H1 (cell line): ENCODE measurements around the gene EPHB1. TPM values are rescaled to one million over a fixed set of nuclear protein-coding genes. Genes with fewer than 3 reads are reported as not detected.

ENCODE experiments used
- ASH2L ChIP-seq: fragments of 200-600, 300-600 bp; sonication (generic); IDR thresholded peaks from one replicate; pipeline ENCODE4 v1.7.1; 2017; ENCODE audit warnings: low read length
- CREB1 ChIP-seq: IDR thresholded peaks from 2 replicates; pipeline ENCODE4 v1.6.1; 2012; ENCODE audit warnings: inconsistent platforms
- EP300 ChIP-seq, 2 experiments: IDR thresholded peaks; 1 replicate in 1 of 2; 2 replicates in 1 of 2; pipeline ENCODE4 v1.6.1; 2011 to 2012; ENCODE audit warnings: low read depth in 2 of 2, low read length in 2 of 2, mild to moderate bottlenecking in 2 of 2, borderline replicate concordance in 1 of 2, inconsistent platforms in 1 of 2, moderate library complexity in 1 of 2
- KDM5A ChIP-seq: fragments of 200-600 bp; IDR thresholded peaks from 2 replicates; pipeline ENCODE4 v1.7.1; 2012; ENCODE audit warnings: mild to moderate bottlenecking, low read length, inconsistent platforms, mixed read lengths
- RFX5 ChIP-seq: IDR thresholded peaks from 2 replicates; pipeline ENCODE4 v1.6.1; 2011; ENCODE audit warnings: low read depth, low read length, improper control_type of control experiment, borderline replicate concordance
- polyA plus RNA-seq, 7 experiments: library from polyadenylated mRNA; depleted of rRNA in 3 of 7; stranded (reverse) in 5 of 7; unstranded in 2 of 7; fragments of >200 nt in 5 of 7; fragments of 200-250 nt in 2 of 7; gene quantifications; 1 replicate in 5 of 7; 2 replicates in 1 of 7; 4 replicates in 1 of 7; pipeline versions ENCODE4 v1.2.1 to v1.2.3, GENCODE V29; 2011 to 2013; ENCODE audit warnings: missing spikeins in 2 of 7, mixed read lengths in 2 of 7
- total RNA-seq: library from RNA; stranded (reverse); fragmentation: NEBNext Ultra II Directional; extraction: Animal tissue kit (Norgen Biotek cat#: 25700); gene quantifications from 2 replicates; pipeline ENCODE4 v1.2.1, GENCODE V29; 2021

EPHB1 gene
- total and polyA plus RNA-seq, 2 of the 8 experiments (the other 6 are each of a cell fraction or from before 2014, with no cell fraction given): 3.5 to 5.9 TPM

DNA sequence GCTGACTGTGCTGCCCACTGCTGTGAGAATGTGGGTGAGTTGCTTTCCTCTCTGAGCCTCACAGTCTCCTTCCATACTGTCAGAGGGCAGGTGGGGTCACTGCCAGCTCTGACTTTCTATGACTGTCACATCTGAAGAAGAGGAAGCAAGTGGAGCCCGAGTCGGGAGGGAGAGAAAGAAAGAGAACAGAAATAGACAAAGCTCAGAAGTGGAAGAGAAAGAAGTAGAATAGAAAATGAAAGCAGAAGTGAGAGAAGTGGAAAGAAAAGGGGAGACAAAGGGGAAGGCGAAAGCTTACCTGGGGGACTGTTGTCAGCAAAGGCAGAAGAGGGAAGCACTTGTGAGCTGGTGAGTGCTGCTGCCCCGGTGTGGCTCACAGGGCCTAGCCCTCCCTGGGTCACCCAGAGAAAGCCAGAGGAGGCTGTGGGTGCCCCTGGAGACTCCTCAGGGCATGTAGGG lies 57.9 kb downstream of the EPHB1 start (continued):
- TF ChIP-seq KDM5A (no peak), RFX5 (no peak), EP300 (IDR thresholded peaks at IDR 0.05; ENCODE audit: borderline replicate concordance in 1 of 2, low read depth in 2 of 2, low read length in 2 of 2) (no peak), CREB1 (no peak), ASH2L (no peak)
- TF ChIP-seq, all 59 proteins: peak for 0
